Stimulated activated CD8-positive, alpha-beta memory T cell treated with anti-CD3 and anti-CD28 coated beads, Interleukin-12 subunit alpha, Interleukin-12 subunit beta, amount 100 ng/mL, for 1 hour (primary cell): Measurements from ENCODE around the gene RHOJ.
"Not testable (repeated sequence)": the region's sequence is repeated elsewhere in the genome, so short reads cannot be mapped to it uniquely, and the experiment has no call there.

Source experiments
- DNase-seq: peaks from one replicate; pipeline ENCODE4 v3.0.0-alpha.2; 2020; ENCODE audit warnings: low read depth

Gene RHOJ

GRCh38 chr14:63299351-63300110 lies 95.3 kb downstream of the RHOJ start:
- DNase-seq = no peak

- no peak for DNase-seq
Measured at GRCh38 chr14:63300854-63301253, 96.6 kb downstream of the RHOJ start.

- DNase-seq = no peak
Measured at GRCh38 chr14:63301891-63302534, 97.8 kb downstream of the RHOJ start.

GRCh38 chr14:63304429-63304828 lies 100.2 kb downstream of the RHOJ start:
- DNase-seq = not testable (repeated sequence)

DNA sequence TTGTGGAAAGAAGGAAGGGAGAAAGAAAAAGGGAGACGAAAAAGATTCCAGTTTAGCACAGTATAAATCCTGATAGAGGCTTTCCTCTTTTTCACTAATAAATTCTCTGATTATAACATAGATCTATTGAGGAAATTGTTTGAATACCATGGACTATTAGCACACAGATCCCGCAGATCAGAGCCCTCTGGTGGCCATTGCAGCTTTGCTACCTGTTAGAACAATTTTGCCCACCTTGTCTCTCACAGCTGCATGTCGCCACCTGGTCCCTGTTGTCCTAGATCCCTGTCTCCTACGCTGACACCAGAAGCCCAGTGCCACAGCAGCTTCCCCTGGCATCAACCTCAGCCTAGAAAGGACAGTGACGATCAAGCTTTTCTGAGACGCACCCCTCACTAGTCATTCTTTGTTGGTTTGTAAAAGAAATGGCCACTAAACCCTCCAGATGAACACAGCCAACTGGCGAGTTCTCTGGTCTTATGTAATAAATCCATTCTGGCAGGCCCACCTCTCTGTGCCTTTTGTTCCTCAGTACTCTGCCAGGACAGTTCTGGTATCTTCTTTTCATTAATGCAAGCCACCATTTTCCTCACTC lies 104.6 kb downstream of the RHOJ start:
- DNase-seq = no peak

- DNase-seq = no peak
Measured at GRCh38 chr14:63318835-63319234, 114.6 kb downstream of the RHOJ start, which contains the start of gene GPHB5. TSS of gene GPHB5 (minus strand) at chr14:63318935. CDS start at chr14:63317849, 1,086 bp downstream.

- no peak for DNase-seq
Measured at GRCh38 chr14:63322472-63322871, 118.2 kb downstream of the RHOJ start.

DNA sequence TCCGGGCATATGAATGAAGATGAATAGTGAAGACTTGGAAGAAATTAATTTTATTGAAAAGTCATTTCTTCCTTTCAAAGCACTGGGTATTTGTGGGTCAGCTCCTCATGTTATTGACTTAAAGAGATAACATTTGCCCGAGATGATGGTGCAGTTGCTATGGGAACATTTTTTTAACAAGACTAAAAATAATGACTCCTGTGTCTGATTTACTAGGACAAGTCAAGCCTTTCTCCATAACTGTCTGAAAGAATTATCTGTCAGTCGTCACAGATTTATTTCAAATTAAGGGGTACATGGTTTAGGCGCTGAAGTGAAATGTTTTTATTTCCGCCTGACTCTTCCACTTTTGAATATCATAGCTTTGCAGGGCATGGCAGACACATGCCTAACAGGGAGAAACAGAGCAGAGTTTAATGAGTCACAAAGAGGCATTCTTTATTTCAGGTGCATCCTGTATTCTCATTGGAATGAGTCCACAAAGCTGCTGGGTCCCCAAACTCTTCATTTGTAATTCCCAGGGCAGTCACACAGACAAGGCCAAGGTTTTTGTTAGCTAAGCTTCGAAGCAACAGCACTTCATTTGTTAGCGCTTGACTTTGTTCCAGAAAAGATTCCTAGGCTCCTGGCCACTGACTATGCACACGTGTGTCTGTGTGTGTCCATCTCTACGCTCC lies 118.8 kb downstream of the RHOJ start:
- DNase-seq = no peak

GRCh38 chr14:63326840-63327239 lies 122.6 kb downstream of the RHOJ start:
- no peak for DNase-seq

DNA sequence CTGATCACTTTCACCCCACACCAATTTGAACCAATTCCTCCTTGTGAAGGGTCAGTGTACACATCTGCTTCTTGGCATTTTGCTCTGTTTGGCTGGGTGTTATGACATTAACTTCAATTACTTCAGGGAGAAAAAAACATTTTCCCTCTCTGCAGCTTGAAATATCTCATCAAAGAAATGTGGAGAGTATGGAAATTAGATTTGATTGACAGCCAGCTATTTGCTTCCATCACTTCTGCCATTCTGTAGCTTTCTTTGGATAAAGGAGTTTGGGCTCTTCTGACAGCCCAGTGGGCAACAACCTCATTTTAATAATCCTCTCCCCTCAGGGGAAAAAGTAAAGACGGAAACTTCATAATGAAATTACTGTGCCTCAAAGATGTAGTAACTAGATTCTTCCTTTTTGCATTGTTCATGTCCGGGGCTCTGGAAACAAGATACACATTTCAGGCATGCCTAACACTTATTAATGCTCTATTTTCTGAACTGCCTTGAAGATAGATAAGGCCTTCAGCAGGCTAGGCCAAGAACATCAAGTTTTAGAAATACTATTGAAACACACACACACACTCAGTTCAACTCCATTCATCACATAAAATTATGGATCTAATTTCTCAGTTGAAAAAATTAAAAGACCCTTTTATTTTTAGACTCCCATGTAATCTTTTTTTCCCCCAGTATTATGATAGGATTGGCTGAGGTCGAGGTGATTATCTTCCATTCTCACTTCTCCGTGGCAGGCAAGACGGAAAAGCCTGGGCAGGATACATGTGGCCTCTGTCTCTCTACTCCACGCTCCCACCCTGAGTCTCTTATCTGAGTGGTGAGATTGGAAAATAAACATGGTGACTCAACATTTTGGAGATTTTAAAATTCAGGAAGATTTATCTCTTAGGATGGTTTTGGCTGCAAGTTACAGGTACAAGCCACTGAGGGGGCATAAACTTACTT lies 124.8 kb downstream of the RHOJ start:
- DNase-seq = no peak

GRCh38 chr14:63342371-63342770 lies 138.1 kb downstream of the RHOJ start:
- no peak for DNase-seq
